NCI-H1436 (cell line): Measurements from ENCODE around the gene PIGM.

Source experiments
- DNase-seq: peaks from one replicate; lab custom pipeline; 2025; lab: John Stamatoyannopoulos, UW

PIGM gene

DNA sequence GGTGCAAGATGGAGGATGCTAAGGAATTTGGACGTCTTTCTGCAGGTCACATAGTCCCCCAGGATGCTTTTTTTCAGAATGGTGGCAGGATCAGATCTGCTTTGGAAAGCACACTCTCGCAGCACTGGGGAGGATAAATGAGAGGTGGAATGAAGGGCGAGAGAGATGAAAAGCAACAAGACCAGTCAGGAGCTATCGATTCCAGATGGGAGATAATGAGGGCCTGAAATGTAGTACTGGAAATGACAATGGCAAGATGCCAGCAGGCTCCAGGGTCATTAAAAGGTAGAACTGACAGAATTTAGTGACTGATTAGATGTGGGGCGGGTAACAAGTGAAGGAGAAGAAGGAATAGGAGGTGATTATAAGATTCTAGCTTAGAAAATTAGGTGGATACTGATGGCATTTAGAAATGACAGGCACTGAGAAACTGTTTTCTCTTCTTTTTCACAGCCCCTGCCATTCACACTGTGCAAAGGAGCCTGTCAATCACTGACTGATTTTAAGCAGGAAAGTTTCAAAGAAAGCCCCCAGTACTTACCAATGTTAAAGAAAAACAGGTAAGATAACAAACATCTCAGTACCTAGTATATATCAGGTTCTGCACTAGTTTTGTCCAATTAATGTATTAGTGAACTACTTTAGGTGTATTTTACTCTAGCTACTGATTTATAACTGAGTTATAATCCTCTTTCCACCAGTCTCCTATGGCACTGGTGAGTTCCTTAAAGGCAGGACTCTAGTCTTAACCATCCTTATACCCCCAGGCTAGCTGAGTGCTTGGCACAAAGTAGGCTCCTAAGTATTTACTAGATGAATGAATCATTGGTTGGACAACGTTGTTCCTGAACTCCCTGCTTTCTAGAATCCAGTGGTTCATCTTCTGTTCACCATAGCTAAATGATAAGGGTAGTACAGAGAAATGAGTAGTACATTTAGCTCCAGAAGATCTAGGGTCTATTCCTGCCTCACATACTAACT is 9.2 kb downstream of the PIGM start:
- no peak for DNase-seq

- DNase-seq: no peak
These were observed 10.3 kb downstream of the PIGM start for GRCh38 chr1:160021376-160022074.

DNA sequence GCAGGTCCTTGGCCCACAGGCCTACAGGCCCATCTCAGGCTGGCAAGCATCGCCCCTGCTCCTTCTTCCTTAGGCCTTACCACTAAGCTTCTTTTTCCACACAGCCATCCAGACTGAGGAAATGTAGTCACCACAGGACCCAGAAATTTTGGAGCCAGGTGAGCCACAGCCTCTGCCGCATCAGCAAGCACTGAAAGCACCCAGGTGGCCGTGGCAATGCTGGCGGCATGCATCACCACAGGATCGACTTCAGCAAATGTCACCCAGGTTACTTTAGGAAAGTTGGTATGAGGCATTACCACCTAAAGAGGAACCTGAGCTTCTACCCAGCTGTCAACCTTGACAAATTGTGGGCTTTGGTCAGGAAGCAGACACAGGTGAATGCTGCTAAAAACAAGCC is 11.6 kb downstream of the PIGM start:
- no peak for DNase-seq

GRCh38 chr1:160018900-160019299 is 12.9 kb downstream of the PIGM start:
- no peak for DNase-seq

- DNase-seq: no peak
These were observed 13.4 kb downstream of the PIGM start for GRCh38 chr1:160018347-160018746.

DNA sequence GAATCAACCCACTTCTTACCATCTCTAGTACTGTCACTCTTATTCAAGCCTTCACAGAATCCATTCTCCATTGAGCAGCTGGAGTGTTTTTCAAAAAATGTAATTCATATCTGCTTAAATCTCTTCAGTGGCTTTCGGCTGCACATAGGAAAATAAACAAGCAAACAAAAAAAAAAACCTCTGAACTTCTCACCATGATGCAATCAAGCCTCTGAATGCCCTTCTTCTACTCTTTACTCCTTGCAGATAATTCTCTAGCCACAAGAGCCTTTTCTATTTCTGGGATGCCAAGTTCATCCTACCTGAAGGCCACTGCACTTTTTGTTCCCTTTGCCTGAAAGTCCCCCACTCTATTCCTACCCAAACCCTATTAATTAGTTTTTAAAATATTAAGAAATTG is 14.2 kb downstream of the PIGM start:
- no peak for DNase-seq

DNA sequence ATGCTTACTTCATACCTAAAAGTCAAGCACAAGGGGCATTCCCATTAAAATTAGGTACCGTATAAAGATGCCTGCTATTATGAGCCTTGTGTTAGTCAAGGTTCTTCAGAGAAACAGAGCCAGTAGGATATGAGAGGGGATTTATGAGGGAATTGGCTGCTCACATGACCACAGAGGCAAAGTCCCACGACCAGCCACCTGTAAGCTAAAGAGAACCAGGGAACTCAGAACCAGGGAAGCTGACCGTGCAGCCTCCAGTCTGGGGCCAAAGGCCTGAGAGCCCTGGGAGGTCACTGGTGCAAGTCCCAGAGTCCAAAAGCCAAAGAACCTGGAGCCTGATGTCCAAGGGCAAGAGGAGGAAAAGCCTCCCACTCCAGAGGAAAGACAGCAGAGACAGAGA is 20.0 kb downstream of the PIGM start:
- no peak for DNase-seq

DNA sequence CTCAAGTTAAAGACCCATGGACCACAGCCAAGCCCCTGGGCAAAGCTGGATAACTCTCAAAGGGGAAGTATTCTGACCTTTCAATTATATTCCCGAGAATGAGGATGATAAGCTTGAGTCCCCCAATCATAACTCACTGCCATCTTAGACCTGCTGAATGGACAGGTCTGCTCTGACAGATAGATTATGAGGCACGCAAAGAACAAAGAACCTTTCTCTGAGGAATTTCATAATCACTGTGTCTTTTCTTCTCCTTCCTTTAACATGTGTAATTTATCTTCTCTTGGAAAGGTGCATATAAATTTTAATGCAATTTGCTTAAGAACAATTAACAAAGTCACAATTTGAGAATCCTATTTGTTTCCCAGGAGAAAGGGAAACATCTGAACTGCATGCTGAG is 22.0 kb downstream of the PIGM start:
- no peak for DNase-seq

GRCh38 chr1:160009081-160009480 is 22.7 kb downstream of the PIGM start:
- no peak for DNase-seq

- DNase-seq: peak; percentile 38
These were observed 24.1 kb downstream of the PIGM start for GRCh38 chr1:160007577-160008200.

GRCh38 chr1:160006312-160006940 is 25.4 kb downstream of the PIGM start:
- DNase-seq: peak; percentile 82

- no peak for DNase-seq
These were observed 26.7 kb downstream of the PIGM start for GRCh38 chr1:160005070-160005469.

DNA sequence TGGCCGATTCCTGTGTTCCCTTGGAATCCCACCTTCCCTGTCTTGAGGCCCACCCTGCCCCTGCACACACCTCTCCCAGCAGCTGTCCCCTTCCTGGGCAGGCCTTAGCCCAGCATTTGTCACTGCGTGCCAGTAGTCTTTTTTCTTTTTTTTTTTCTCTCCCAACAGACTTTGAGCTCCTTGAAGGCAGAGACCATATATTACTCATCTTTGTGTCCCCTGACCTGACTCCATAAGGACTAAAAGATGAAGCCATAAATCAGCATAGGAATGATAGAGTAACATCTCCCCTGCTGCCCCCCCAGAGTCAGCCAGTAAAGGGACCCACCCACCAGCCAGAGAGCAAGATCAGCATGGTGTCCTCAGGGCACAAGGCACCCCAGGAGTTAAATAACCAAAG is 27.4 kb downstream of the PIGM start:
- no peak for DNase-seq

DNA sequence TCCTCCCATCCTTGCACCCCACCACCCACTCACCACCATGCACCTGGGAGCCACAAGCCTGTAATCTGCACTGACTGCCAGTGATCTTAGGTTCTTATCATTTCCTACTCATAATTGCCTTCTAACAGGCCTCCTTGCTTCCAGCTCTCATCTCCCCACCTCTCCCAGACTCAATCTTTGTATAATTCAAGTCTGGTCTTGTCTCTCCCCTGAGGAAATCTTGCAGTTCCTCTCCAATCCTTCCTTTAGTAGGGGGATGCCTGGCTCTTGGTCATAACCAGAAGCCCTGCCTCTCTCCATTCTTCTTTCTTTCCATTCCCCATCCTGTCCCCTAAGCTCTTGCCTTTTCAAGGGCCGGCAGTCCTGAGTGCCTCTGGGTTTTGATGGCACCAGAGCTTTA is 27.8 kb downstream of the PIGM start:
- DNase-seq: no peak

DNA sequence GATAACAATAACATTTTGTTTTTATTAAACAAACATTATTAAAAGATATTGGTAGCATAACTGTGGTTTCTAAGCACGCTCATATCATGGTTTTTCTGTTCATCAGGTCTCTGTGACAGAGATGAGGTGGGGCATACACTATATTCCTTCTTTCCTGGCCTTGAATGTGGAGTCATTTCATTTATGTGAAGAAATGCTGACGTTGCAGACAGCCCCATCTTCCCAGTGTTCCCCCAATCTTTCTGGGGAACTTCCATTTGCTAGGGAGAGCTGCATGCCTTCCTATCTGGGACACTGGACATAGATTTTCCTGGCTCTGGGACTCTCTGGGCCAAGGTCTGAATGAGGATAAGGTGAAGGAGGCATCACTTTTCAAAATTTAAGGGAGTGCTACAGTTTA is 30.4 kb downstream of the PIGM start:
- no peak for DNase-seq

DNA sequence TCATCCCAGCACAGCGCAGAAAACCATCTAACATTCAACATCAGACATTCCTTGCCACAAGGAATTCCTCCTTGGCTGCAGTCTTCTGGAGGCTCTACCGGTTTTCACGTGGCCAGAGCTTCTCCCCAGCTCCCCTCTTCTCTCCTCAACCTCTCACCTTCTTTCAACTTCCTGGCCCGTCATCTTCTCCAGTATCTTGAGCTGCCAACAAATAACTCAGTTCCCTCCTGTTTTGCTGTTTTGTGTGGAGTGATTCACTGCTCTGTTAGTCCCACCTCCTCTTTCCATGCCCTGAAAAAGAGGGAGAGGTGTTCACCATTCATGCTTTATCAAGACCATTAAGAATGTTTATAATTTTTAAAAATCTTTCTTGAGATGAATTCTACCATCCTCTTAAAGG is 32.6 kb downstream of the PIGM start:
- DNase-seq: no peak

DNA sequence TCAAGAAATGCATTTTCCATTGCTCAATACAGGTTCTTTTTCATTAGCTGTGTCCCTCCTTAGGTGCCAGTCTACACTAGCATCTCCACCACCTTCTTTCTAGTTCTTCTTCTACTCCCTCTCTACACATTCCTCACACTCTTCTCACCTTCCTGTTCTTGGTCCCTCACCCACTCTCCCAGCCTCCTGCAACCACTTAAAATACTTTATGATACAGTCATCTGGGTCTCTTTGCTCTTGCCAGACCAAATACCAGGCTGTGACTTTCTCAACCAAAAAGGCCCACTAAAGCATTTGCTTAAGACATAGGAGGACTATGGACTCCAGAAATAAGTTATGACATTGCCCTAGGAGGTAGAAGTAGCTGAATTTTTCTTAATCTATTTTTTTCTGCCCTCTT is 35.1 kb downstream of the PIGM start:
- DNase-seq: no peak

- no peak for DNase-seq
These were observed 36.9 kb downstream of the PIGM start for GRCh38 chr1:159994896-159995295.

DNA sequence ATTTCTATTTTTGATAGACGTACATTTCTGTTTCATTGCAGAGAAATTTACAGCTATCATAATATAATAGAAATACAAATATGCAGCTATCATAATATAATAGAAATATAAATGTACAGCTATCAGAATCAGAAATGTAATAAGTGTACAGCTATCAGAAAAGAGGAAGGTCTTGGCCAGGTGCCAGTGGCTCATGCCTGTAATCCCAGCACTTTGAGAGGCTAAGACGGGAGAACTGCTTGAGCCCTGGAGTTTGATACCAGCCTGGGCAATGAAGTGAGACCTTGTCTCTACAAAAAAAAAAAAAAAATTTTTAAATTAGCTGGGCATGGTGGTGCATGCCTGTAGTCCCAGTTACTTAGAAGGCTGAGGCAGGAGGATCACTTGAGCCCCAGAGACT is 37.9 kb downstream of the PIGM start:
- no peak for DNase-seq

DNA sequence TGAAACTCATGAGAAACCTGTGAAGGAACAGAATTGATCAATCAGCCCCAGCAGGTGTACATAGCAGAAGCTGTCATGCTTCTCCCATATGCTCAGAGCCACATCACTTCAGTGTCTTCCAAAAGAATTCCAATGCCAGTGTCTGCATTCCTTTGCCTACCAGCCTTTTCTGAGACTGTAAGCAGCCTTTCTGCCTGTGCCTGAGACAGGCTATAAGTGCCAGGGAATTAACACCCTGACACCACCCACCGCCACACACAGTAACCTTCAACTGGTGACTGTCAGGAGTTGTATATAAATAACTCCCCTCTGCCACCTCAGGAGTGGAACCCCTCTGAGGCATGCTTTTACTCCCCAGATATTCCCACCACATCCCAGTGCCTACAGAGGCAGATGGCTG is 39.6 kb downstream of the PIGM start:
- no peak for DNase-seq

DNA sequence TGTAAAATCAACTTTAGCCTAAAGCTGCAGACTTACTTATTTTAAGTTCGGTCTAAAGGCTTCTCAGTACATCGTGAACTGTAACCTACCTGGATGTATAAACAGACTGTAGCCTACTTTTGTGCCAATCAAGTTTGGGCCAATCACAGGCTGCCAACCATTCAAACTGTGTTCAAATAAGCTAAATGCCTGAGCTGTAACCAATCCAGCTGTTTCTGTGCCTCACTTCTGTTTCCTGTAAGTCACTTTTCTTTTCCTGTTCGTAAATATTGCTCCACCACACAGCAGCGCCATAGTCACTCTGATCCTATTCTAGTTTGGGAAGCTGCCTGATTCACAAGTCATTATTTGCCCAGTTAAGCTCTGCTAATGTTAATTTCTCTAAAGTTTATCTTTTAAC is 40.3 kb downstream of the PIGM start:
- no peak for DNase-seq

GRCh38 chr1:159990005-159990404 is 41.8 kb downstream of the PIGM start:
- DNase-seq: no peak
